SK-N-SH (cell line): Measurements from ENCODE around the gene TEAD1. TPM values are rescaled to one million over a fixed set of nuclear protein-coding genes. Genes with fewer than 3 reads are reported as not detected.

Experiments
- CTCF ChIA-PET: fragments of 300-600, 350-600 bp; formaldehyde crosslinking; extraction: SDS; loops from one replicate; lab custom pipeline; 2021; lab: Yijun Ruan, JAX
- POLR2A ChIA-PET: fragments of 350-600 bp; sonication (Branson Sonifier 250); formaldehyde crosslinking; extraction: SDS; loops from one replicate; lab custom pipeline; 2020; ENCODE audit warnings: antibody characterized with exemption, inconsistent platforms; lab: Yijun Ruan, JAX
- DNase-seq: peaks from one replicate; pipeline ENCODE4 v3.0.0; 2012
- H2AFZ ChIP-seq: fragments of 200-600 bp; sonication (generic); 2 replicates; pipeline ENCODE4 v1.8.1; 2016; ENCODE audit warnings: antibody characterized with exemption, mild to moderate bottlenecking, low read depth
- H3F3A ChIP-seq: fragments of 200-600 bp; sonication (generic); replicated peaks from 2 replicates; pipeline ENCODE3; 2016; ENCODE audit warnings: antibody characterized with exemption, mild to moderate bottlenecking; ENCODE audit not compliant: insufficient read depth
- H3K27ac ChIP-seq, 2 experiments: fragments of 200-500 bp in 1 of 2; fragments of 200-600 bp in 1 of 2; sonication (Bioruptor generic) in 1 of 2; sonication (generic), shearing (Covaris generic) in 1 of 2; 2 replicates each; pipeline versions ENCODE4 v1.5.1 to v1.6.1; 2014 to 2016; ENCODE audit warnings: low read depth in 2 of 2, inconsistent platforms in 1 of 2, low read length in 1 of 2, mild to moderate bottlenecking in 1 of 2, mixed read lengths in 1 of 2
- H3K27me3 ChIP-seq: fragments of 200-600 bp; sonication (generic), shearing (Covaris generic); 2 replicates; pipeline ENCODE4 v1.6.1; 2016; ENCODE audit warnings: mixed run types; ENCODE audit not compliant: insufficient read depth
- H3K36me3 ChIP-seq, 2 experiments: fragments of 200-500 bp in 1 of 2; fragments of 200-600 bp in 1 of 2; sonication (Bioruptor generic) in 1 of 2; sonication (generic) in 1 of 2; replicated peaks in 1 of 2; 2 replicates each; pipeline versions ENCODE3 to v1.5.1; 2014 to 2016; ENCODE audit warnings: low read length in 1 of 2, mild to moderate bottlenecking in 1 of 2; ENCODE audit not compliant: insufficient read depth in 2 of 2, control insufficient read depth in 1 of 2
- H3K4me1 ChIP-seq, 2 experiments: fragments of 200-500 bp in 1 of 2; fragments of 200-600 bp in 1 of 2; sonication (Bioruptor generic) in 1 of 2; sonication (generic), shearing (Covaris generic) in 1 of 2; 2 replicates each; pipeline versions ENCODE4 v1.5.1 to v1.6.1; 2014 to 2016; ENCODE audit warnings: low read depth in 1 of 2, low read length in 1 of 2, mixed run types in 1 of 2; ENCODE audit not compliant: insufficient read depth in 2 of 2, control insufficient read depth in 1 of 2
- H3K4me2 ChIP-seq: fragments of 200-600 bp; sonication (generic), shearing (Covaris generic); 2 replicates; pipeline ENCODE4 v1.6.1; 2017; ENCODE audit warnings: mixed run types
- H3K4me3 ChIP-seq, 2 experiments: fragments of 200-500 bp in 1 of 2; fragments of 200-600 bp in 1 of 2; sonication (Bioruptor generic) in 1 of 2; sonication (generic), shearing (Covaris generic) in 1 of 2; 2 replicates each; pipeline versions ENCODE4 v1.5.1 to v1.8.1; 2014 to 2016; ENCODE audit warnings: low read depth in 2 of 2, inconsistent platforms in 1 of 2, low read length in 1 of 2, mild to moderate bottlenecking in 1 of 2, mixed read lengths in 1 of 2, moderate library complexity in 1 of 2
- H3K79me2 ChIP-seq: fragments of 200-600 bp; sonication (generic); 2 replicates; pipeline ENCODE4 v1.8.1; 2017; ENCODE audit warnings: mild to moderate bottlenecking; ENCODE audit not compliant: insufficient read depth
- H3K9ac ChIP-seq: fragments of 200-600 bp; sonication (generic); 2 replicates; pipeline ENCODE4 v1.6.1; 2017; ENCODE audit warnings: mixed run types
- H3K9me2 ChIP-seq: fragments of 200-600 bp; sonication (generic); 2 replicates; pipeline ENCODE4 v1.6.1; 2017; ENCODE audit warnings: mixed run types
- H3K9me3 ChIP-seq: fragments of 200-600 bp; sonication (generic); 2 replicates; pipeline ENCODE4 v1.6.1; 2017; ENCODE audit warnings: mixed run types, mild to moderate bottlenecking, moderate library complexity
- H4K20me1 ChIP-seq: fragments of 200-600 bp; sonication (generic); 2 replicates; pipeline ENCODE4 v1.6.1; 2017; ENCODE audit warnings: mild to moderate bottlenecking, mixed run types; ENCODE audit not compliant: insufficient read depth
- CHD2 ChIP-seq: fragments of 150-350 bp; IDR thresholded peaks from 2 replicates; pipeline ENCODE4 v1.6.1; 2018; ENCODE audit warnings: low read length; ENCODE audit not compliant: partially characterized antibody
- ELF1 ChIP-seq: IDR thresholded peaks from 2 replicates; pipeline ENCODE4 v1.4.0; 2012
- EP300 ChIP-seq, 2 experiments: IDR thresholded peaks; 2 replicates each; pipeline versions ENCODE4 v1.4.0 to v1.6.1; 2012; ENCODE audit warnings: borderline replicate concordance in 1 of 2, low read depth in 1 of 2, low read length in 1 of 2
- FOSL2 ChIP-seq: IDR thresholded peaks from 2 replicates; pipeline ENCODE4 v1.4.0; 2012; ENCODE audit warnings: low read depth, mild to moderate bottlenecking, moderate library complexity, borderline replicate concordance
- FOXJ3 ChIP-seq: sonication (generic); formaldehyde crosslinking; IDR thresholded peaks from 2 replicates; pipeline ENCODE4 v1.5.1; 2020; ENCODE audit warnings: mild to moderate bottlenecking, missing genetic modification reagents
- FOXM1 ChIP-seq: IDR thresholded peaks from 2 replicates; pipeline ENCODE4 v1.4.0; 2012; ENCODE audit warnings: low read depth, mild to moderate bottlenecking
- GABPA ChIP-seq: IDR thresholded peaks from 2 replicates; pipeline ENCODE4 v1.4.0; 2012; ENCODE audit warnings: low read depth, mild to moderate bottlenecking
- GATA2 ChIP-seq: sonication (generic); formaldehyde crosslinking; IDR thresholded peaks from 2 replicates; pipeline ENCODE4 v1.5.0; 2020; ENCODE audit warnings: mild to moderate bottlenecking, missing genetic modification reagents
- JUND ChIP-seq: IDR thresholded peaks from 2 replicates; pipeline ENCODE4 v1.4.0; 2012
- MEF2A ChIP-seq: IDR thresholded peaks from 2 replicates; pipeline ENCODE4 v1.4.0; 2012; ENCODE audit warnings: low read depth, borderline replicate concordance
- MXI1 ChIP-seq: IDR thresholded peaks from 2 replicates; pipeline ENCODE4 v1.6.1; 2012; ENCODE audit warnings: mild to moderate bottlenecking, low read depth, low read length, improper control_type of control experiment
- NFIC ChIP-seq: IDR thresholded peaks from 2 replicates; pipeline ENCODE4 v1.4.0; 2012; ENCODE audit warnings: borderline replicate concordance
- NRF1 ChIP-seq: IDR thresholded peaks from 2 replicates; pipeline ENCODE4 v1.6.1; 2012; ENCODE audit warnings: low read depth, mild to moderate bottlenecking, low read length
- POLR2AphosphoS5 ChIP-seq: IDR thresholded peaks from 2 replicates; pipeline ENCODE4 v1.6.1; 2012; ENCODE audit warnings: low read depth, low read length
- RAD21 ChIP-seq: IDR thresholded peaks from 2 replicates; pipeline ENCODE4 v1.6.1; 2012; ENCODE audit warnings: mild to moderate bottlenecking, low read length
- RCOR1 ChIP-seq: fragments of 150-350 bp; IDR thresholded peaks from 2 replicates; pipeline ENCODE4 v1.6.1; 2017; ENCODE audit warnings: antibody characterized with exemption, low read length
- RFX5 ChIP-seq: IDR thresholded peaks from 2 replicates; pipeline ENCODE4 v1.6.1; 2012; ENCODE audit warnings: mild to moderate bottlenecking, improper control_type of control experiment, low read length
- RXRA ChIP-seq: IDR thresholded peaks from 2 replicates; pipeline ENCODE4 v1.4.0; 2012; ENCODE audit warnings: low read depth, mild to moderate bottlenecking, borderline replicate concordance
- SIN3A ChIP-seq: IDR thresholded peaks from 2 replicates; pipeline ENCODE4 v1.6.1; 2012; ENCODE audit warnings: low read depth, mild to moderate bottlenecking, low read length, moderate library complexity, borderline replicate concordance
- SMC3 ChIP-seq: IDR thresholded peaks from 2 replicates; pipeline ENCODE4 v1.6.1; 2012; ENCODE audit warnings: low read depth, low read length, improper control_type of control experiment
- TAF1 ChIP-seq: IDR thresholded peaks from 2 replicates; pipeline ENCODE4 v1.6.1; 2012; ENCODE audit warnings: low read depth, mild to moderate bottlenecking, low read length, moderate library complexity, borderline replicate concordance
- TCF12 ChIP-seq: IDR thresholded peaks from 2 replicates; pipeline ENCODE4 v1.4.0; 2012
- TEAD4 ChIP-seq: IDR thresholded peaks from 2 replicates; pipeline ENCODE4 v1.4.0; 2012; ENCODE audit warnings: mild to moderate bottlenecking, borderline replicate concordance; ENCODE audit not compliant: insufficient read depth
- YY1 ChIP-seq: IDR thresholded peaks from 2 replicates; pipeline ENCODE4 v1.4.0; 2012; ENCODE audit warnings: low read depth, mild to moderate bottlenecking
- WGBS: methylation state at CpG from one replicate; pipeline ENCODE4 v1.1.6; 2017; ENCODE audit warnings: low lambda C conversion rate; 5-methylcytosine and 5-hydroxymethylcytosine counted together
- polyA plus RNA-seq, 3 experiments: library from polyadenylated mRNA; depleted of rRNA; stranded (reverse); fragments of >200 nt; gene quantifications; 2 replicates each; pipeline ENCODE4 v1.2.3, GENCODE V29; 2012
- TF ChIP-seq, protein P1 (sequence below): fragments of 150-350 bp; IDR thresholded peaks from 2 replicates; pipeline ENCODE4 v1.6.1; 2016; ENCODE audit warnings: mild to moderate bottlenecking, low read depth, low read length
- TF ChIP-seq, protein P2 (sequence below): IDR thresholded peaks from 2 replicates; pipeline ENCODE4 v1.4.0; 2012; ENCODE audit warnings: low read depth
- TF ChIP-seq, protein P3 (sequence below): IDR thresholded peaks from 2 replicates; pipeline ENCODE4 v1.4.0; 2012; ENCODE audit warnings: low read depth, borderline replicate concordance
- TF ChIP-seq, protein P4 (sequence below): fragments of 150-350 bp; IDR thresholded peaks from 2 replicates; pipeline ENCODE4 v1.6.1; 2017; ENCODE audit warnings: antibody characterized with exemption, low read length, low read depth, borderline replicate concordance
- TF ChIP-seq, protein P5 (sequence below): IDR thresholded peaks from 2 replicates; pipeline ENCODE4 v1.4.0; 2012; ENCODE audit warnings: low read depth, borderline replicate concordance
- TF ChIP-seq, protein P6 (sequence below): IDR thresholded peaks from 2 replicates; pipeline ENCODE4; 2012

Gene TEAD1
- polyA plus RNA-seq, 1 of the 3 experiments (the other 2 are of a cell fraction): 31.2 TPM

DNA sequence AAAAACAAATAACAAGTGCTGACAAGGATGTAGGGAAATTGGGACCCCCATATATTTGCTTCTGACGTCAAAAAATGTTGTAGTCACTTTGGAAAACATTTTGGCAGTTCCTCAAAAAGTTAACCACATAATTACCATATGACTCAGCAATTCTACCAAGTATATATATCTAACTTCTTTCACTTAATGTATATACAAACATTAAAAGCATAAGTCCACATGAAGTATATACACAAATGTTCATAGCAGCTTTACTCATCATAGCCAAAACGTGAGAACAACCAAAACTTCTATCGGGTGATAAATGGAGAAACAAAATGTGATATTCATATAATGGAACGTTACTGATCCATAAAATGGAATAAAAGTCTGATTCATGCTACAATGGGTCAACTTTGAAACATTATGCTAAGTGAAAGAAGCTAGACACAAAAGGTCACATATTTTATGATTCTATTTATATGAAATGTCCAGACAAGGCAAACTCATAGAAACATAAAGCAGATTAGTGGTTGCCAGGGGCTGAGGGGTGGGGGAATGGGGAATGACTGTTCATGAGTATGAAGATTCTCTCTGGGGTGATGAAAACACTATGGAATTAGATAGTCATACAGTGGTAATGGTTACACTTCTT lies 48.7 kb upstream of the TEAD1 start:
- no peak overlapping the region for H3K4me3 ChIP-seq
- H3K4me1 ChIP-seq: no peaks in the 10 kb centered on the region; a peak in 1 of 4 replicates
- H3K27ac ChIP-seq: peak overlapping the region in 1 of 2 experiments; percentile 88; a peak in 2 of 4 replicates
- peaks cover 18% of the 10 kb centered on the region; the same call in 1 of the 2 replicates for H3K9me3 ChIP-seq
- 0 out of 2 replicates have a peak overlapping the region, but pooled peaks have one; percentile 26 for H3K4me2 ChIP-seq
- peaks cover 0 to 6% of the 10 kb centered on the region in 2 experiments for H3K36me3 ChIP-seq
- H4K20me1 ChIP-seq: no peaks in the 10 kb centered on the region
- ChIA-PET CTCF (interaction anchor here (1.7 kb wide), 1 partner anchor 16 kb away, joined by 5 read pairs; no protein-coding TSS in a partner anchor), POLR2A (no interaction called here)
- H3K27me3 ChIP-seq: no peaks in the 10 kb centered on the region
- no peak for DNase-seq
- H3K79me2 ChIP-seq: no peaks in the 10 kb centered on the region
- H3K9ac ChIP-seq: peak overlapping the region; percentile 40; the same call in 1 of the 2 replicates
- no peaks in the 10 kb centered on the region for H3K9me2 ChIP-seq
- peaks cover 23% of the 10 kb centered on the region for H3F3A ChIP-seq
- no peak overlapping the region for H2AFZ ChIP-seq
- 15% methylated on average over 4 of the region's 4 CpGs for WGBS
- TF ChIP-seq JUND (no peak; the same call in 1 of the 2 replicates), CHD2 (no peak), RXRA (peak; percentile 52; the same call in 1 of the 2 replicates), EP300 (IDR thresholded peaks at IDR 0.05; ENCODE audit: borderline replicate concordance in 1 of 2, low read depth in 1 of 2, low read length in 1 of 2) (peak in 1 of 2 experiments; percentile 36; a peak in 2 of 4 replicates), TCF12 (peak; percentile 76), SIN3A (no peak), SMC3 (no peak), ELF1 (no peak), RCOR1 (no peak), NFIC (peak; percentile 25), GATA2 (no peak), RAD21 (no peak), FOSL2 (peak; percentile 43; the same call in 1 of the 2 replicates), TEAD4 (no peak), RFX5 (no peak), TAF1 (no peak), YY1 (no peak), MXI1 (no peak), MEF2A (peak; percentile 74; the same call in 1 of the 2 replicates), FOXM1 (no peak), FOXJ3 (no peak), NRF1 (no peak), GABPA (no peak), POLR2AphosphoS5 (no peak; the same call in 1 of the 2 replicates)
- TF ChIP-seq, protein P1, sequence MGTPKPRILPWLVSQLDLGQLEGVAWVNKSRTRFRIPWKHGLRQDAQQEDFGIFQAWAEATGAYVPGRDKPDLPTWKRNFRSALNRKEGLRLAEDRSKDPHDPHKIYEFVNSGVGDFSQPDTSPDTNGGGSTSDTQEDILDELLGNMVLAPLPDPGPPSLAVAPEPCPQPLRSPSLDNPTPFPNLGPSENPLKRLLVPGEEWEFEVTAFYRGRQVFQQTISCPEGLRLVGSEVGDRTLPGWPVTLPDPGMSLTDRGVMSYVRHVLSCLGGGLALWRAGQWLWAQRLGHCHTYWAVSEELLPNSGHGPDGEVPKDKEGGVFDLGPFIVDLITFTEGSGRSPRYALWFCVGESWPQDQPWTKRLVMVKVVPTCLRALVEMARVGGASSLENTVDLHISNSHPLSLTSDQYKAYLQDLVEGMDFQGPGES: no peak
- TF ChIP-seq, protein P2, sequence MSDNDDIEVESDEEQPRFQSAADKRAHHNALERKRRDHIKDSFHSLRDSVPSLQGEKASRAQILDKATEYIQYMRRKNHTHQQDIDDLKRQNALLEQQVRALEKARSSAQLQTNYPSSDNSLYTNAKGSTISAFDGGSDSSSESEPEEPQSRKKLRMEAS: no peak
- TF ChIP-seq, protein P3, sequence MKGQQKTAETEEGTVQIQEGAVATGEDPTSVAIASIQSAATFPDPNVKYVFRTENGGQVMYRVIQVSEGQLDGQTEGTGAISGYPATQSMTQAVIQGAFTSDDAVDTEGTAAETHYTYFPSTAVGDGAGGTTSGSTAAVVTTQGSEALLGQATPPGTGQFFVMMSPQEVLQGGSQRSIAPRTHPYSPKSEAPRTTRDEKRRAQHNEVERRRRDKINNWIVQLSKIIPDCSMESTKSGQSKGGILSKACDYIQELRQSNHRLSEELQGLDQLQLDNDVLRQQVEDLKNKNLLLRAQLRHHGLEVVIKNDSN: no peak
- TF ChIP-seq, protein P4, sequence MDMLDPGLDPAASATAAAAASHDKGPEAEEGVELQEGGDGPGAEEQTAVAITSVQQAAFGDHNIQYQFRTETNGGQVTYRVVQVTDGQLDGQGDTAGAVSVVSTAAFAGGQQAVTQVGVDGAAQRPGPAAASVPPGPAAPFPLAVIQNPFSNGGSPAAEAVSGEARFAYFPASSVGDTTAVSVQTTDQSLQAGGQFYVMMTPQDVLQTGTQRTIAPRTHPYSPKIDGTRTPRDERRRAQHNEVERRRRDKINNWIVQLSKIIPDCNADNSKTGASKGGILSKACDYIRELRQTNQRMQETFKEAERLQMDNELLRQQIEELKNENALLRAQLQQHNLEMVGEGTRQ: no peak
- TF ChIP-seq, protein P5, sequence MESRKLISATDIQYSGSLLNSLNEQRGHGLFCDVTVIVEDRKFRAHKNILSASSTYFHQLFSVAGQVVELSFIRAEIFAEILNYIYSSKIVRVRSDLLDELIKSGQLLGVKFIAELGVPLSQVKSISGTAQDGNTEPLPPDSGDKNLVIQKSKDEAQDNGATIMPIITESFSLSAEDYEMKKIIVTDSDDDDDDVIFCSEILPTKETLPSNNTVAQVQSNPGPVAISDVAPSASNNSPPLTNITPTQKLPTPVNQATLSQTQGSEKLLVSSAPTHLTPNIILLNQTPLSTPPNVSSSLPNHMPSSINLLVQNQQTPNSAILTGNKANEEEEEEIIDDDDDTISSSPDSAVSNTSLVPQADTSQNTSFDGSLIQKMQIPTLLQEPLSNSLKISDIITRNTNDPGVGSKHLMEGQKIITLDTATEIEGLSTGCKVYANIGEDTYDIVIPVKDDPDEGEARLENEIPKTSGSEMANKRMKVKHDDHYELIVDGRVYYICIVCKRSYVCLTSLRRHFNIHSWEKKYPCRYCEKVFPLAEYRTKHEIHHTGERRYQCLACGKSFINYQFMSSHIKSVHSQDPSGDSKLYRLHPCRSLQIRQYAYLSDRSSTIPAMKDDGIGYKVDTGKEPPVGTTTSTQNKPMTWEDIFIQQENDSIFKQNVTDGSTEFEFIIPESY: no peak
- TF ChIP-seq, protein P6, sequence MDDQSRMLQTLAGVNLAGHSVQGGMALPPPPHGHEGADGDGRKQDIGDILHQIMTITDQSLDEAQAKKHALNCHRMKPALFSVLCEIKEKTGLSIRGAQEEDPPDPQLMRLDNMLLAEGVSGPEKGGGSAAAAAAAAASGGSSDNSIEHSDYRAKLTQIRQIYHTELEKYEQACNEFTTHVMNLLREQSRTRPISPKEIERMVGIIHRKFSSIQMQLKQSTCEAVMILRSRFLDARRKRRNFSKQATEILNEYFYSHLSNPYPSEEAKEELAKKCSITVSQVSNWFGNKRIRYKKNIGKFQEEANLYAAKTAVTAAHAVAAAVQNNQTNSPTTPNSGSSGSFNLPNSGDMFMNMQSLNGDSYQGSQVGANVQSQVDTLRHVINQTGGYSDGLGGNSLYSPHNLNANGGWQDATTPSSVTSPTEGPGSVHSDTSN: peak; percentile 72
